DND-41 (cell line): ENCODE measurements around the gene CASQ1.

ENCODE experiments used
- CTCF ChIP-seq: IDR thresholded peaks from 2 replicates; pipeline ENCODE4 v1.5.1; 2012; ENCODE audit warnings: borderline replicate concordance, low read length, moderate library complexity, mild to moderate bottlenecking; ENCODE audit not compliant: poor library complexity, severe bottlenecking; ENCODE audit errors: extremely low read depth
- EZH2 ChIP-seq: IDR thresholded peaks from 3 replicates; pipeline ENCODE4 v1.6.1; 2012; ENCODE audit warnings: borderline replicate concordance, low read depth, mild to moderate bottlenecking, moderate library complexity, low read length, inconsistent platforms; ENCODE audit not compliant: severe bottlenecking

- TF ChIP-seq CTCF (no peak), EZH2 (no peak)
Observed at GRCh38 chr1:160144921-160145320, 45.5 kb upstream of the CASQ1 start.
